GM18907 (cell line): ENCODE measurements around the gene CCSAP.
"Not testable (repeated sequence)": the region's sequence is repeated elsewhere in the genome, so short reads cannot be mapped to it uniquely, and the experiment has no call there.

ENCODE experiments used
- ATAC-seq: cut with Tn5 transposase; IDR thresholded peaks from one replicate; pipeline ENCODE4 v1.9.1; 2021; ENCODE audit warnings: mild to moderate bottlenecking, moderate library complexity; ENCODE audit not compliant: unreplicated experiment

Gene CCSAP

DNA sequence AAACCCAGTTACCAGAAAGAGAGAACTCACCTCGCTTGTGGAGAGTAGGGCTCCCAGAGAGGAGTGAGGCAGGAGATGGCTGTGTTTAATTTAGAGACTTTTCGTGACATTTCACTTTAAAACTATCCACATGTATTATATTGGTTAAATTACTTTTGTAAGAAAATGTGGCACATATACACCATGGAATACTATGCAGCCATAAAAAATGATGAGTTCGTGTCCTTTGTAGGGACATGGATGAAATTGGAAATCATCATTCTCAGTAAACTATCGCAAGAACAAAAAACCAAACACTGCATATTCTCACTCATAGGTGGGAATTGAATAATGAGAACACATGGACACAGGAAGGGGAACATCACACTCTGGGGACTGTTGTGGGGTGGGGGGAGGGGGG lies 51.2 kb downstream of the CCSAP start:
- not testable (repeated sequence) for ATAC-seq

DNA sequence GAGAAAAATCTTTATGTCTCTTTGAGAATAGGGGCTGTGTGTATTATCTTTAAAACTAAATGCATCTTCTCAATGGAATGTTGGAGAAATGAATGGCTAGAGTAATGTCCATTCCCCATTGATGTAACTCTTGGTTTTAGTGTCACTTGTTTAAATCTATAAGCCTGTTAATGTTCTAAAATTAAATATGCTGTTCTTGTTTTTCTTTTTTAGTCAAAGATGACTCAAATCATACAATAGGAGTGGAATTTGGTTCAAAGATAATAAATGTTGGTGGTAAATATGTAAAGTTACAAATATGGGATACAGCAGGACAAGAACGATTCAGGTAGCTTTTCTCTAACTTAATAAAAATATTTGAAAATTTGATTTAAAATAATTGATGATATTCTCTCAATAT lies 54.3 kb downstream of the CCSAP start:
- no peak for ATAC-seq

DNA sequence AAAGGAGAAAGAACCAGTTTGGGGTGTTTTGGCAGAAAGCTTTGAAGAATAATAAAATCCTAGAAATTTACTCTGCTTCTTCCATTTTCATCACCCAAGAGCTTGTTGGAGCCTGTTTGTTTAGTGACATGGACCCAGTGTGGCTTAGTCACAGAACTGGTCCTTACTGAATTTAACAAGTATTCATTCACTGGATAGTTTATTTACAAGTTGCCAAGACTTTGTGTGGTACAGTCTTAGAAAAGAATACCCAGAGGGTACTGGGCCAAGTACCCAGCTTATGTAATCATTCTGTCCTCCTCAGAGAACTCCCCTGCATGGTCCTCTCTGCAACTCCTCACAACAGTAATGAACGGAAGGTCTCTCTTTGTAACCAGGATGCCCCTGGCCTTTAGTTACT lies 55.6 kb downstream of the CCSAP start:
- no peak for ATAC-seq

DNA sequence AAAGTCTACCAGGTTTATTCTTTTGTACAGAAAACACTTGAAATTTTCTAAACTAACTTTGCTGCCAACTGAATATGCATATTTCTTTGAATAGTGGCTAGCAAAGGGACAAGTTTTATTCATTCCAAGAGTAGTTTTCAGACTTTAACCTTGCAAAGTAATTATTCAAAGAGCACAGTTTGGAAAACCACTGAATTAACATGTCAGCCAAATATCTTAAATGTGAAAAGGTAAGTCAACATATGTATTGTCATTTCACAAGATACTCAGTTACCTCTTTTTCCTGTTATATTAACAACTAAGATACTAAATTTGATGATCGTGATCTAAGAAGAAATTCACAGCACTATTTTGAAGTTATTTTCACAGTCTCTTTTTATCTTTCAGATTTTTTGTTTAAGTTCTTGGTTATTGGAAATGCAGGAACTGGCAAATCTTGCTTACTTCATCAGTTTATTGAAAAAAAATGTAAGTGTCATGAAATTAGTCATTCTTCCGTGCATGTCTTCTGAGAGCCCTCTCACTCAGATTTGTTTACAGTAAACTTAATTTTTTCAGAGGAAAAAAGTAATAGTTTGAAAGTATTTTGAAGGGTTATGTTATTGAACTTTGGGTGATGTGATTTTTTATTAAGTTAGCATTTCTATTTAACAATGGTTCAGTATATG lies 56.6 kb downstream of the CCSAP start:
- ATAC-seq = no peak

- no peak for ATAC-seq
Observed at GRCh38 chr1:229285440-229285839, 57.4 kb downstream of the CCSAP start.

DNA sequence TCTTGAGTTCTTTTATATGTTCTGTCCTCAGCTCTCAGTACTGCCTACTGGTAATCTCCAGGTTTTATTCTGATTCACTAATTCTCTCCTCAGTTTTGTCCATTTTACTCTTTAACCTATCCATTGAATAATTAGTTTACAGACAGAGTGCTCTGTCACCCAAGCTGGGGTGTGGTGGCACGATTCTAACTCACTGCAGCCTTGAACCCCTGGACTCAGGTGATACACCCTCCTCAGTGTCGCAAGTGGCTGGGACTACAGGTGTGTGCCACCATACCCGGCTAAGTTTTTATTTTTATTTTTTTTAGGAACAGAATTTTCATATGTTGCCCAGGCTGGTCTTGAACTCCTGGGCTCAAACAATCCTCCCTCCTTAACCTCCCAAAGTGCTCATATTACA lies 58.0 kb downstream of the CCSAP start:
- no peak for ATAC-seq

GRCh38 chr1:229283183-229283611 lies 59.6 kb downstream of the CCSAP start:
- ATAC-seq = no peak

- ATAC-seq = no peak
Observed at GRCh38 chr1:229282295-229282823, 60.5 kb downstream of the CCSAP start.

- no peak for ATAC-seq
Observed at GRCh38 chr1:229281339-229281926, 61.4 kb downstream of the CCSAP start.

GRCh38 chr1:229280921-229281320 lies 61.9 kb downstream of the CCSAP start:
- no peak for ATAC-seq

DNA sequence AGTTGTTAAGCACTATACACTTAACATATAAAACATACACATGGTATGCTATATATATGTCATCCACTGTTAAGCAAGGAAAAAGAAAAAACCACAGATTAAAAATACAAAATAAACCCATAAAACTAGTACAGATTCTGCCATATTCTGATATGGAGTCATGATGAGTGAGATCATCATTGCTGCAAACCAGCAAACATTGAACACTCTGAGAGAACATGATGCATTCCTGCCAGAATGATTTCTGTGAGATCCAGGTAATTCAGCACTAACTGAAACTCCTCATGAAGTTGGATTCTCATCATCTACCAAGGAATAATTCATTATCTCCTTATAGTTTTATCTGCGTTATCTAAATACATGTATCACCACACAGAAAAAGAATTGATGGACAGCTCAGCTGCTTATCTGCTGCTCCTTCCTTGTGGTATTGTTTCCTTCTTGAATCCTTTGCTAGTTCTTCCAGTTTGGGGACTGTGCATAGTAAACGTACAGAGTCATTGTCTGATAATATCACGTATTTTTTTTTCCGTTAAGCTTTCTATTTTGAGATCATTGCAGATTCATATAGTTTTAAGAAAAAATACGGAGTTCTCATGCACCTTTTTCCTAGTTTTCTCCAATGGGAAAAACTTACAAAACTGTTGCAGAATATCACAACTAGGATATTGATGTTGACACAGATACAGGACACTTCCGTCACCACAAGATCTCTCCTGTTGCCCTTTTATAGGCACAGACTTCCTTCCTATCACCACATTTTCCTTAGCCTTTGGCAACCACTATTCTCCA lies 62.6 kb downstream of the CCSAP start:
- ATAC-seq = no peak

- ATAC-seq = no peak
Observed at GRCh38 chr1:229279242-229279641, 63.6 kb downstream of the CCSAP start.

DNA sequence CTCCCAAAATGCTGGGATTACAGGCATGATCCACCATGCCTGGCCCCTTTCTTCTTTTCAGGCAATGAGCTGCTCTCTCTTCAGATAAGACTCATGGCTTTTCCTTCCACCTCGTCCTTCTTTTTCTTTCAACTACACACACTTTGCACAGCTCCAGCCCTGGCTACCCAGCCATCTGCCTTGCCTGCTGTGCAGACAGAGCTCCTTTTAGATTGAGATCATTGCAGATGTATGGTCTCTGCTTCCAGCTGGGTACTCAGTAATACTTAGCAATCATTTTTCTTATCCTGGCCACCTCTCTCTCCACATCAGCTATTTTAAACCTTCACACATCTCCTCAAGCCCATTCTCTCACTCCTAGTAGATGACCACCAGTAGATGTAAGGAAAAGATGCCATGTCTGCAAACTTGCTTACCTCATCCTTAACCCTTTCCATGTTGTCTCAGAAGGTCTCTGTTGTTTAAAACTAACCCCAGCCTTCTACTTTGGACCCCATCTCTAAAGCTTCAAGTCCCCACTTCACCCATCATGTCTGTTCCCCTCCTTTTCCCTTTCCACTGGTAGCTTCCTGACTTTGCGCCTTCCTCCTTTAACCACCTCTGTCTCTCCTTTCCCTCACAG lies 64.6 kb downstream of the CCSAP start:
- no peak for ATAC-seq

GRCh38 chr1:229275005-229275404 lies 67.8 kb downstream of the CCSAP start:
- no peak for ATAC-seq

GRCh38 chr1:229273507-229274232 lies 69.2 kb downstream of the CCSAP start:
- no peak for ATAC-seq

- ATAC-seq = no peak
Observed at GRCh38 chr1:229272164-229273158, 70.4 kb downstream of the CCSAP start.

GRCh38 chr1:229271448-229272159 lies 71.2 kb downstream of the CCSAP start:
- ATAC-seq = peak; percentile 53
